GM23248 (cell line): Measurements from ENCODE around the gene TMEM123.

Source experiments
- EZH2 ChIP-seq: fragments of 200-600 bp; sonication (generic); IDR thresholded peaks from 2 replicates; pipeline ENCODE4 v1.6.1; 2018; ENCODE audit warnings: antibody characterized with exemption, mild to moderate bottlenecking; ENCODE audit not compliant: insufficient read depth, poor library complexity, severe bottlenecking
- EZH2phosphoT487 ChIP-seq: fragments of 200-600 bp; sonication (generic); IDR thresholded peaks from 2 replicates; pipeline ENCODE4 v1.6.1; 2018; ENCODE audit warnings: antibody characterized with exemption, moderate library complexity, mild to moderate bottlenecking, low read depth; ENCODE audit not compliant: insufficient read depth

DNA sequence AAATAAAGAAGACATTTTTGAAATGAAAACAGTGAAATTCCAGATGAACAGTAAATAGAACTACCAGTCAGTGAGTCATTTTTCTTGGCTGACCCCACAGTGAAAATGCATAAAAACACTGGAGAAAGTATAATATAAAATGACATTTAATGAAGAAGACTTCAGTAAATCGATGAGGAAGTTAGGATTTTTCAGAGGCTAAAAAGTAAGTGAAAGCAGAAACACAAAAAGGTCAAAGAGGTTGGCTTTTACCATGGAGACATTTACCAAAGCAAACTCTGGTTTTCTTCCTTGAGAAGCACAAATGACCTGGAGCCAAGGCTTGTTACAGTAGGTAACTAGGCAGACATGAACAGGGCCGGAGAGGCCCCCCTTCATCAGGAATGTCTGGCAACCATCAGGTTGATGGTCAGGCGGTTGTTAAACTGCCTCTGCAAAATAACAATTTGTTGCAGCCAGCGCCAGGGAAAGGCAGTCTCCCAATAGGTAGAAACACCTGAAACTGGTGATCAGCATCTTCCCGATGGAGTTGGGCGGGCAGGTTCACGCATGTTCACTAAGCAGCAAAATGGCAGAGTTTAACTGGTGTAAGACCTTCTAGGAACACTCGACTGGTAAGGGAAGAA lies 16.7 kb upstream of the TMEM123 start:
- TF ChIP-seq EZH2phosphoT487 (no peak), EZH2 (no peak)
